ENCODE data around the gene INKA1. TPM values are rescaled to one million over a fixed set of nuclear protein-coding genes. Genes with fewer than 3 reads are reported as not detected.
A peak's percentile ranks its signal among the peaks of the same experiment; 100 is the strongest.
"Not testable (repeated sequence)": the region's sequence is repeated elsewhere in the genome, so short reads cannot be mapped to it uniquely, and the experiment has no call there.

Gene INKA1
- 10 to 100 TPM in 5 of 6 donors, 1 to 10 TPM in 1; 4.3 to 21.7 (median 15.4) TPM for polyA plus RNA-seq (ENCODE audit: low read depth in 6 of 6)

- Mint-ChIP-seq H3K27me3 (peaks cover 3 to 18% (median 11%) of the 10 kb centered on the region in 3 donors), H3K4me1 (peaks cover 38 to 55% (median 53%) of the 10 kb centered on the region in 3 donors), H3K9me3 (no peaks in the 10 kb centered on the region), H3K27ac (peak within 1 kb of the TSS; percentile 71 to 98 (median 96)), H3K36me3 (no peaks in the 10 kb centered on the region), H3K4me3 (peak within 1 kb of the TSS; percentile 77 to 96 (median 93))
- ATAC-seq (ENCODE audit: low read depth in 2 of 2) (peak; percentile 67 to 71), DNase-seq (peak; percentile 89)
These were observed at the start of gene INKA1 for GRCh38 chr3:49802719-49803464. Gene INKA1 (plus strand): TSS chr3:49803261. CDS start chr3:49803393, 132 bp downstream.

GRCh38 chr3:49754536-49754935 lies 48.5 kb upstream of the INKA1 start:
- no peak for DNase-seq
- Mint-ChIP-seq H3K4me3 (no peak overlapping the region), H3K27me3 (no peaks in the 10 kb centered on the region), H3K36me3 (no peaks in the 10 kb centered on the region), H3K27ac (peak overlapping the region in 2 of 6 donors; percentile 68 to 73), H3K9me3 (no peaks in the 10 kb centered on the region), H3K4me1 (peaks cover 35 to 44% (median 41%) of the 10 kb centered on the region in 3 donors)
- ATAC-seq (ENCODE audit: low read depth in 2 of 2) = no peak

GRCh38 chr3:49756036-49756435 lies 47.0 kb upstream of the INKA1 start:
- Mint-ChIP-seq H3K27ac (peak overlapping the region in 4 of 6 donors; percentile 3 to 55 (median 21)), H3K27me3 (no peaks in the 10 kb centered on the region), H3K9me3 (no peaks in the 10 kb centered on the region), H3K36me3 (no peaks in the 10 kb centered on the region), H3K4me1 (peaks cover 36 to 44% (median 37%) of the 10 kb centered on the region in 3 donors), H3K4me3 (no peak overlapping the region)
- DNase-seq = no peak
- ATAC-seq (ENCODE audit: low read depth in 2 of 2) = no peak

- ATAC-seq (ENCODE audit: low read depth in 2 of 2) (no peak), DNase-seq (no peak)
- Mint-ChIP-seq H3K27me3 (no peaks in the 10 kb centered on the region), H3K36me3 (no peaks in the 10 kb centered on the region), H3K9me3 (no peaks in the 10 kb centered on the region), H3K27ac (no peak overlapping the region), H3K4me3 (no peak overlapping the region), H3K4me1 (peaks cover 37 to 44% (median 42%) of the 10 kb centered on the region in 3 donors)
These were observed 45.9 kb upstream of the INKA1 start for GRCh38 chr3:49757197-49757596.

- no peaks in the 10 kb centered on the region for H3K27me3 Mint-ChIP-seq
- H3K27ac Mint-ChIP-seq = peak overlapping the region in 2 of 6 donors; percentile 51 to 69
- no peak for ATAC-seq (ENCODE audit: low read depth in 2 of 2)
- no peaks in the 10 kb centered on the region for H3K9me3 Mint-ChIP-seq
- no peaks in the 10 kb centered on the region for H3K36me3 Mint-ChIP-seq
- peaks cover 26 to 36% (median 29%) of the 10 kb centered on the region in 3 donors for H3K4me1 Mint-ChIP-seq
- DNase-seq = no peak
- H3K4me3 Mint-ChIP-seq = no peak overlapping the region
These were observed 43.8 kb upstream of the INKA1 start for GRCh38 chr3:49759226-49759625.

GRCh38 chr3:49761661-49762060 lies 41.4 kb upstream of the INKA1 start:
- H3K9me3 Mint-ChIP-seq = no peaks in the 10 kb centered on the region

GRCh38 chr3:49763981-49764380 lies 39.1 kb upstream of the INKA1 start:
- Mint-ChIP-seq H3K4me3 (no peak overlapping the region), H3K9me3 (no peaks in the 10 kb centered on the region), H3K27ac (no peak overlapping the region), H3K4me1 (peaks cover 0 to 33% (median 4%) of the 10 kb centered on the region in 3 donors), H3K36me3 (no peaks in the 10 kb centered on the region), H3K27me3 (no peaks in the 10 kb centered on the region)
- no peak for ATAC-seq (ENCODE audit: low read depth in 2 of 2)
- no peak for DNase-seq

More at GRCh38 chr3:49761661-49762060, 41.4 kb upstream of the INKA1 start:
- Mint-ChIP-seq H3K4me1 (peaks cover 12 to 34% (median 13%) of the 10 kb centered on the region in 3 donors), H3K27ac (peak overlapping the region in 1 of 6 donors; percentile 66), H3K36me3 (no peaks in the 10 kb centered on the region), H3K27me3 (no peaks in the 10 kb centered on the region), H3K4me3 (no peak overlapping the region)
- ATAC-seq (ENCODE audit: low read depth in 2 of 2) = no peak
- no peak for DNase-seq

GRCh38 chr3:49769286-49769915 lies 33.7 kb upstream of the INKA1 start:
- no peak for ATAC-seq (ENCODE audit: low read depth in 2 of 2)
- no peaks in the 10 kb centered on the region for H3K9me3 Mint-ChIP-seq
- H3K27ac Mint-ChIP-seq = peak overlapping the region in 3 of 6 donors; percentile 10 to 55 (median 21)
- peaks cover 0 to 5% of the 10 kb centered on the region in 2 donors for H3K36me3 Mint-ChIP-seq
- no peak overlapping the region for H3K4me3 Mint-ChIP-seq
- no peaks in the 10 kb centered on the region for H3K27me3 Mint-ChIP-seq
- peaks cover 0 to 33% (median 6%) of the 10 kb centered on the region in 3 donors for H3K4me1 Mint-ChIP-seq
- no peak for DNase-seq

GRCh38 chr3:49769926-49770325 lies 33.1 kb upstream of the INKA1 start:
- H3K27me3 Mint-ChIP-seq = no peaks in the 10 kb centered on the region
- no peaks in the 10 kb centered on the region for H3K9me3 Mint-ChIP-seq
- peaks cover 0 to 31% (median 6%) of the 10 kb centered on the region in 3 donors for H3K4me1 Mint-ChIP-seq
- DNase-seq (no peak), ATAC-seq (ENCODE audit: low read depth in 2 of 2) (no peak)
- H3K27ac Mint-ChIP-seq = peak overlapping the region in 3 of 6 donors; percentile 9 to 55 (median 10)
- H3K36me3 Mint-ChIP-seq = peaks cover 0 to 5% of the 10 kb centered on the region in 2 donors
- H3K4me3 Mint-ChIP-seq = no peak overlapping the region

- Mint-ChIP-seq H3K27me3 (no peaks in the 10 kb centered on the region), H3K27ac (no peak overlapping the region), H3K4me1 (peaks cover 6 to 30% (median 6%) of the 10 kb centered on the region in 3 donors)
These were observed 31.6 kb upstream of the INKA1 start for GRCh38 chr3:49771340-49771938.

GRCh38 chr3:49772703-49773102 lies 30.4 kb upstream of the INKA1 start:
- Mint-ChIP-seq H3K27me3 (no peaks in the 10 kb centered on the region), H3K4me1 (peaks cover 6 to 37% (median 6%) of the 10 kb centered on the region in 3 donors), H3K36me3 (peaks cover 0 to 5% of the 10 kb centered on the region in 2 donors), H3K4me3 (no peak overlapping the region), H3K27ac (peak overlapping the region in 1 of 6 donors; percentile 18), H3K9me3 (no peaks in the 10 kb centered on the region)
- no peak for DNase-seq
- no peak for ATAC-seq (ENCODE audit: low read depth in 2 of 2)

More at GRCh38 chr3:49771340-49771938, 31.6 kb upstream of the INKA1 start:
- no peaks in the 10 kb centered on the region for H3K9me3 Mint-ChIP-seq
- DNase-seq = no peak
- peaks cover 0 to 5% of the 10 kb centered on the region in 2 donors for H3K36me3 Mint-ChIP-seq
- ATAC-seq (ENCODE audit: low read depth in 2 of 2) = no peak
- no peak overlapping the region for H3K4me3 Mint-ChIP-seq

- ATAC-seq (ENCODE audit: low read depth in 2 of 2) = no peak
- Mint-ChIP-seq H3K9me3 (no peaks in the 10 kb centered on the region), H3K27me3 (no peaks in the 10 kb centered on the region), H3K4me3 (no peak overlapping the region), H3K27ac (peak overlapping the region in 1 of 6 donors; percentile 24), H3K4me1 (peaks cover 8 to 39% (median 22%) of the 10 kb centered on the region in 3 donors), H3K36me3 (no peaks in the 10 kb centered on the region)
- DNase-seq = no peak
These were observed 27.5 kb upstream of the INKA1 start for GRCh38 chr3:49775538-49775937.

- peaks cover 12 to 39% (median 22%) of the 10 kb centered on the region in 3 donors for H3K4me1 Mint-ChIP-seq
- DNase-seq; ATAC-seq (ENCODE audit: low read depth in 2 of 2); H3K9me3 Mint-ChIP-seq; H3K36me3 Mint-ChIP-seq; H3K4me3 Mint-ChIP-seq; H3K27me3 Mint-ChIP-seq; H3K27ac Mint-ChIP-seq: not testable (repeated sequence)
These were observed 27.0 kb upstream of the INKA1 start for GRCh38 chr3:49776101-49776500.

All from naive B cell (primary cell).